LNCaP clone FGC (cell line): Measurements from ENCODE around the gene RNASE8.

Experiments used
- DNase-seq: peaks from one replicate; pipeline ENCODE4 v3.0.0-alpha.2; 2011; ENCODE audit warnings: low read depth
- H3K4me3 ChIP-seq: 2 replicates; pipeline ENCODE4 v1.5.1; 2011; ENCODE audit warnings: mild to moderate bottlenecking, low read depth, low read length, control low read depth
- TF ChIP-seq, protein P1 (sequence below): IDR thresholded peaks from 2 replicates; pipeline ENCODE4 v1.5.1; 2012; ENCODE audit warnings: mild to moderate bottlenecking; ENCODE audit not compliant: control insufficient read depth, insufficient read depth; ENCODE audit errors: extremely low read depth

Gene RNASE8

DNA sequence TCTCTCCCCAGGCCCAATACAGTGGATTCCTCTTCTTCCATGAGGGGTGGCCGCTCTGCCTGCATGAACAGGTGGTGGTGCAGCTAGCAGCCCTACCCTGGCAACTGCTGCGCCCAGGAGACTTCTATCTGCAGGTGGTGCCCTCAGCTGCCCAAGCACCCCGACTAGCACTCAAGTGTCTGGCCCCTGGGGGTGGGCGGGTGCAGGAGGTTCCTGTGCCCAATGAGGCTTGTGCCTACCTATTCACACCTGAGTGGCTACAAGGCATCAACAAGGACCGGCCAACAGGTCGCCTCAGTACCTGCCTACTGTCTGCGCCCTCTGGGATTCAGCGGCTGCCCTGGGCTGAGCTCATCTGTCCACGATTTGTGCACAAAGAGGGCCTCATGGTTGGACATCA lies 16.3 kb downstream of the RNASE8 start:
- no peak overlapping the region for H3K4me3 ChIP-seq
- DNase-seq = no peak
- TF ChIP-seq, protein P1, sequence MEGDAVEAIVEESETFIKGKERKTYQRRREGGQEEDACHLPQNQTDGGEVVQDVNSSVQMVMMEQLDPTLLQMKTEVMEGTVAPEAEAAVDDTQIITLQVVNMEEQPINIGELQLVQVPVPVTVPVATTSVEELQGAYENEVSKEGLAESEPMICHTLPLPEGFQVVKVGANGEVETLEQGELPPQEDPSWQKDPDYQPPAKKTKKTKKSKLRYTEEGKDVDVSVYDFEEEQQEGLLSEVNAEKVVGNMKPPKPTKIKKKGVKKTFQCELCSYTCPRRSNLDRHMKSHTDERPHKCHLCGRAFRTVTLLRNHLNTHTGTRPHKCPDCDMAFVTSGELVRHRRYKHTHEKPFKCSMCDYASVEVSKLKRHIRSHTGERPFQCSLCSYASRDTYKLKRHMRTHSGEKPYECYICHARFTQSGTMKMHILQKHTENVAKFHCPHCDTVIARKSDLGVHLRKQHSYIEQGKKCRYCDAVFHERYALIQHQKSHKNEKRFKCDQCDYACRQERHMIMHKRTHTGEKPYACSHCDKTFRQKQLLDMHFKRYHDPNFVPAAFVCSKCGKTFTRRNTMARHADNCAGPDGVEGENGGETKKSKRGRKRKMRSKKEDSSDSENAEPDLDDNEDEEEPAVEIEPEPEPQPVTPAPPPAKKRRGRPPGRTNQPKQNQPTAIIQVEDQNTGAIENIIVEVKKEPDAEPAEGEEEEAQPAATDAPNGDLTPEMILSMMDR = no peak

DNA sequence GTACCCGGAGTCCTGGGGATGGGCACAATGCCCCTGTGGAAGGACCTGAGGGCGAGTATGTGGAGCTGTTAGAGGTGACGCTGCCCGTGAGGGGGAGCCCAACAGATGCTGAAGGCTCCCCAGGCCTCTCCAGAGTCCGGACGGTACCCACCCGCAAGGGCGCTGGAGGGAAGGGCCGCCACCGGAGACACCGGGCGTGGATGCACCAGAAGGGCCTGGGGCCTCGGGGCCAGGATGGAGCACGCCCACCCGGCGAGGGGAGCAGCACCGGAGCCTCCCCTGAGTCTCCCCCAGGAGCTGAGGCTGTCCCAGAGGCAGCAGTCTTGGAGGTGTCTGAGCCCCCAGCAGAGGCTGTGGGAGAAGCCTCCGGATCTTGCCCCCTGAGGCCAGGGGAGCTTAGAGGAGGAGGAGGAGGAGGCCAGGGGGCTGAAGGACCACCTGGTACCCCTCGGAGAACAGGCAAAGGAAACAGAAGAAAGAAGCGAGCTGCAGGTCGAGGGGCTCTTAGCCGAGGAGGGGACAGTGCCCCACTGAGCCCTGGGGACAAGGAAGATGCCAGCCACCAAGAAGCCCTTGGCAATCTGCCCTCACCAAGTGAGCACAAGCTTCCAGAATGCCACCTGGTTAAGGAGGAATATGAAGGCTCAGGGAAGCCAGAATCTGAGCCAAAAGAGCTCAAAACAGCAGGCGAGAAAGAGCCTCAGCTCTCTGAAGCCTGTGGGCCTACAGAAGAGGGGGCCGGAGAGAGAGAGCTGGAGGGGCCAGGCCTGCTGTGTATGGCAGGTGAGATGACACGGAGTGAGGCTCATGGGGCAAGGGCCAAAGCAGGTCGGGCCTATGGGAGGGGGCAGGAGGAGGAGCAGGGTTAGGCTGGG lies 17.0 kb downstream of the RNASE8 start:
- no peak for DNase-seq
- no peak overlapping the region for H3K4me3 ChIP-seq
- TF ChIP-seq, protein P1 = no peak

DNA sequence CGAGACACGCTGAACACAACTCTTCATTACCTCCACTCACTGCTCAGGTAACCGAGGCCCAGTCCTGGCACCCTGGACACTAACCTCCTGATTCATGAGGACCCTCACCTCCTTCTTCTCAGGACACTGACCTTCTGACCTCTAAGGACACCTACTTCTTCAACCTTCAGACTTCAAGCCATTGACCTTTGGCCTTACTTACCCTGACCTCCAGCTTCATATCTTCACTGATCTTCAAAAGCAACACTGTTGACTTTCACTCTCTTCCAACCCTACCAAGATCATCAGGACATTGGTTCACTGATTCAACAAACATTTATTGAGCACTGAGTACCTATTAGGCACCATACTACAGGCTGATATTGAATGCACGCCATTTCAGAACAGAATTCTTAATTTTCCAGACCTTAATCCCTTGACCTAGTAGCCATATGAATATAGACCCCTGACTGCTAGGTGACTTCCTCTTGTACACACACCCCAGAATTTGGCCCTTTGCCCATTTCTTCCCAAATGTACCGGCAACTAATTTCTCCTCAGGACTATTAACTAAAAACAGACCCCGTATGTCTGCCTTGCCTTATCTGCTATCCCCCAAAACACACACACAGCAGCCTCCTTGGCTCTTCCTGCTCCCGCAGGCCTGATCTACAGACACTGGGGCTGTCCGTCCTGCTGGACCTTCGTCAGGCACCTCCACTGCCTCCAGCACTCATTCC lies 18.3 kb downstream of the RNASE8 start:
- H3K4me3 ChIP-seq = no peak overlapping the region
- DNase-seq = no peak
- TF ChIP-seq, protein P1 = no peak

DNA sequence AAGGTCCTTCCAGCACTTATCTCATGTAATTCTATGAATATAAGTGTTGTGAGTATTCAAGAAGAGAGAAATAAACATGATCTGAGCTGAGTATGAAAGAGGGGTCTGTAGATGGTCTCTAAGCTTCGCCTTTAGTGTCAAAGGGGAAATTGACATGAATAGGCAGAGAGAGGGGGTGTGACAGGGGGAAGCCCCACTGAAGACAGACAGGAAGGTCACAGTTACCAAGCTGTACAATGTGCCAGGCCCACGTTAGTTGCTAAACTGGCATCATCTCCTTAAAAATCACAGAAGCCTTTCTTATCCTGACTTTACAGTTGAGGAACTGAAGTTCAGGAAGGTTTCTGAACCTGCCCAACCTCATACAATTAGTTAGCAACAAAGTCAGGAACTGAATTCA lies 20.1 kb downstream of the RNASE8 start:
- no peak for DNase-seq
- H3K4me3 ChIP-seq = no peak overlapping the region
- TF ChIP-seq, protein P1 = no peak

DNA sequence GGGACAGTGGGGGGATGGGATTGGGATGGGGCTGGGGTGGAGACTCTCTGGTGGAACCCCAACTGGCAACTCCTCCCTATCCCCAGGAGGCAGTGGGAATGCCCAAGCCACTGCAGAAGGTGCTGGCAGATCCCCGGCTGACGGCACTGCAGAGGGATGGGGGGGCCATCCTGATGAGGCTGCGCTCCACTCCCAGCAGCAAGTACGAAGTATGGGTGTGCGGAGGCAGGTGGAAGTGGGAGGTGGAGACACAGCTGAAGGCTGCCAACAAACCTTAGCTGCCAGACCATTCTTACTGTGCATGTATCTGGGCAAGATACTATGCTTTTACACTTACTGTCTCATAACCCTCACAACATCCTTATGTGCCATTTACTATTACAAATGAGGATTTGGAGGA lies 20.7 kb downstream of the RNASE8 start:
- no peak overlapping the region for H3K4me3 ChIP-seq
- TF ChIP-seq, protein P1 = no peak
- no peak for DNase-seq

DNA sequence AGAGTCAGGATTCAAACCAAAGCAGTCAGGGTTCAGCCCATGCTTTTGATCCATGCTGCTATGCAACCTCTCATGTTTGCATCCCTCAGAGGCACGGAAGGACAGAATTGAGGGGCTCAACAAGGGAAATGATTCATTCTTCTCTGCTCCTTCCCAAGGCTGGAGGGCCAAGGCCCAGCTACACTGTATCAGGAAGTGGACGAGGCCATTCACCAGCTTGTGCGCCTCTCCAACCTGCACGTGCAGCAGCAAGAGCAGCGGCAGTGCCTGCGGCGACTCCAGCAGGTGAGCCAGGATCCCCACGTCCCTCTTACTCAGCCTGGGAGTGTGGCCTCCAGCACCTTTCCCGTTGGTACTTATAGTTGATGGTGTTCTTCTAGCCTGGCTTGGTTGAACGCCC lies 21.1 kb downstream of the RNASE8 start:
- no peak for DNase-seq
- TF ChIP-seq, protein P1 = no peak
- H3K4me3 ChIP-seq = no peak overlapping the region
